ENCODE data around the gene WASHC2A.
"Not testable (repeated sequence)": the region's sequence is repeated elsewhere in the genome, so short reads cannot be mapped to it uniquely, and the experiment has no call there.

WASHC2A gene

GRCh38 chr10:50067546-50068351 is at the start of gene WASHC2A:
Gene WASHC2A, plus strand, starts transcription at chr10:50067954. Its CDS starts 52 bp downstream, at chr10:50068006.
- in situ Hi-C loops (cut with MboI; ENCODE audit: low sequenced_read_pairs) = not testable (repeated sequence)

GRCh38 chr10:50019279-50019678 is 48.5 kb upstream of the WASHC2A start:
- in situ Hi-C loops (cut with MboI; ENCODE audit: low sequenced_read_pairs) = not testable (repeated sequence)

- in situ Hi-C loops (cut with MboI; ENCODE audit: low sequenced_read_pairs) = not testable (repeated sequence)
These were observed 47.2 kb upstream of the WASHC2A start for GRCh38 chr10:50020451-50021024.

GRCh38 chr10:50021646-50022045 is 46.1 kb upstream of the WASHC2A start:
- in situ Hi-C loops (cut with MboI; ENCODE audit: low sequenced_read_pairs) = no loop called here

GRCh38 chr10:50024716-50025383 is 42.9 kb upstream of the WASHC2A start:
- in situ Hi-C loops (cut with MboI; ENCODE audit: low sequenced_read_pairs) = not testable (repeated sequence)

GRCh38 chr10:50025627-50026026 is 42.1 kb upstream of the WASHC2A start:
- in situ Hi-C loops (cut with MboI; ENCODE audit: low sequenced_read_pairs) = no loop called here

GRCh38 chr10:50027195-50027594 is 40.6 kb upstream of the WASHC2A start:
- in situ Hi-C loops (cut with MboI; ENCODE audit: low sequenced_read_pairs) = no loop called here

GRCh38 chr10:50033481-50033880 is 34.3 kb upstream of the WASHC2A start:
- in situ Hi-C loops (cut with MboI; ENCODE audit: low sequenced_read_pairs) = no loop called here

- in situ Hi-C loops (cut with MboI; ENCODE audit: low sequenced_read_pairs) = not testable (repeated sequence)
These were observed 32.4 kb upstream of the WASHC2A start for GRCh38 chr10:50035337-50035736.

- in situ Hi-C loops (cut with MboI; ENCODE audit: low sequenced_read_pairs) = no loop called here
These were observed 22.7 kb upstream of the WASHC2A start for GRCh38 chr10:50044941-50045664.

GRCh38 chr10:50046457-50046856 is 21.3 kb upstream of the WASHC2A start:
- in situ Hi-C loops (cut with MboI; ENCODE audit: low sequenced_read_pairs) = not testable (repeated sequence)

- in situ Hi-C loops (cut with MboI; ENCODE audit: low sequenced_read_pairs) = not testable (repeated sequence)
These were observed 20.2 kb upstream of the WASHC2A start for GRCh38 chr10:50047594-50047993.

- in situ Hi-C loops (cut with MboI; ENCODE audit: low sequenced_read_pairs) = not testable (repeated sequence)
These were observed 15.6 kb upstream of the WASHC2A start for GRCh38 chr10:50051995-50052660.

- in situ Hi-C loops (cut with MboI; ENCODE audit: low sequenced_read_pairs) = not testable (repeated sequence)
These were observed 14.9 kb upstream of the WASHC2A start for GRCh38 chr10:50052778-50053376.

- in situ Hi-C loops (cut with MboI; ENCODE audit: low sequenced_read_pairs) = not testable (repeated sequence)
These were observed 12.1 kb upstream of the WASHC2A start for GRCh38 chr10:50055494-50056292.

GRCh38 chr10:50056654-50057053 is 11.1 kb upstream of the WASHC2A start:
- in situ Hi-C loops (cut with MboI; ENCODE audit: low sequenced_read_pairs) = not testable (repeated sequence)

- in situ Hi-C loops (cut with MboI; ENCODE audit: low sequenced_read_pairs) = not testable (repeated sequence)
These were observed 9.0 kb upstream of the WASHC2A start for GRCh38 chr10:50058727-50059126.

- in situ Hi-C loops (cut with MboI; ENCODE audit: low sequenced_read_pairs) = not testable (repeated sequence)
These were observed 7.8 kb upstream of the WASHC2A start for GRCh38 chr10:50059946-50060345.

- in situ Hi-C loops (cut with MboI; ENCODE audit: low sequenced_read_pairs) = not testable (repeated sequence)
These were observed 6.2 kb upstream of the WASHC2A start for GRCh38 chr10:50061548-50061947.
